Naive thymus-derived CD4-positive, alpha-beta T cell (primary cell): Measurements from ENCODE around the gene UBR3. TPM values are rescaled to one million over a fixed set of nuclear protein-coding genes. Genes with fewer than 3 reads are reported as not detected.
"Not testable (repeated sequence)": the region's sequence is repeated elsewhere in the genome, so short reads cannot be mapped to it uniquely, and the experiment has no call there.

ENCODE experiments used
- ATAC-seq: fragments of 150-1000 bp; cut with Tn5 transposase; 2 replicates; pipeline ENCODE4 v1.10.0; 2021; ENCODE audit warnings: mild to moderate bottlenecking, moderate library complexity
- CTCF ChIA-PET: fragments of 350-600 bp; sonication (Branson Sonifier 250); formaldehyde crosslinking; loops from one replicate; lab custom pipeline; 2021; ENCODE audit warnings: antibody characterized with exemption; lab: Charles Lee
- POLR2A ChIA-PET: fragments of 350-600 bp; sonication (Branson Sonifier 250); formaldehyde crosslinking; loops from one replicate; lab custom pipeline; 2021; ENCODE audit warnings: antibody characterized with exemption, inconsistent platforms; lab: Charles Lee
- DNase-seq, 9 donors: peaks; one replicate each; pipeline versions ENCODE4 v3.0.0 to v3.0.0-alpha.2; 2020 to 2022; ENCODE audit warnings: mixed read lengths in 1 of 9
- H3K27ac ChIP-seq: one replicate; pipeline ENCODE4 v1.7.0; 2013; ENCODE audit warnings: mild to moderate bottlenecking, low read depth, low read length, moderate library complexity
- H3K27me3 ChIP-seq, 2 donors: one replicate each; pipeline ENCODE4 v1.7.0; 2013; ENCODE audit warnings: low read length in 2 of 2, mild to moderate bottlenecking in 2 of 2, moderate library complexity in 2 of 2; ENCODE audit not compliant: control insufficient read depth in 2 of 2, insufficient read depth in 2 of 2
- H3K36me3 ChIP-seq, 3 experiments: 1 replicate in 2 of 3; 2 replicates in 1 of 3; pipeline ENCODE4 v1.7.0; 2013; ENCODE audit warnings: low read length in 3 of 3, mild to moderate bottlenecking in 3 of 3, moderate library complexity in 1 of 3; ENCODE audit not compliant: insufficient read depth in 3 of 3, control insufficient read depth in 2 of 3
- H3K4me1 ChIP-seq, 2 donors: one replicate each; pipeline ENCODE4 v1.7.0; 2013; ENCODE audit warnings: low read length in 2 of 2, mild to moderate bottlenecking in 2 of 2, moderate library complexity in 1 of 2; ENCODE audit not compliant: control insufficient read depth in 2 of 2, insufficient read depth in 2 of 2
- H3K4me3 ChIP-seq: 2 replicates; pipeline ENCODE4 v1.7.0; 2013; ENCODE audit warnings: mild to moderate bottlenecking, low read length
- H3K9me3 ChIP-seq, 3 experiments: 1 replicate in 2 of 3; 2 replicates in 1 of 3; pipeline ENCODE4 v1.7.0; 2013; ENCODE audit warnings: low read length in 3 of 3; ENCODE audit not compliant: control insufficient read depth in 2 of 3
- H3K27ac Mint-ChIP-seq, 9 donors: one replicate each; pipeline ENCODE4 v1.8.0; 2020 to 2022; ENCODE audit warnings: mixed read lengths in 9 of 9, mild to moderate bottlenecking in 8 of 9, moderate library complexity in 5 of 9, inconsistent platforms in 2 of 9
- H3K27me3 Mint-ChIP-seq, 5 donors: one replicate each; pipeline ENCODE4 v1.8.0; 2021 to 2022; ENCODE audit warnings: mixed read lengths in 5 of 5, mild to moderate bottlenecking in 1 of 5
- H3K36me3 Mint-ChIP-seq, 5 donors: one replicate each; pipeline ENCODE4 v1.8.0; 2020 to 2022; ENCODE audit warnings: mixed read lengths in 5 of 5, mild to moderate bottlenecking in 3 of 5, inconsistent platforms in 1 of 5
- H3K4me1 Mint-ChIP-seq, 7 donors: one replicate each; pipeline ENCODE4 v1.8.0; 2020 to 2022; ENCODE audit warnings: mixed read lengths in 7 of 7, mild to moderate bottlenecking in 3 of 7, inconsistent platforms in 1 of 7
- H3K4me3 Mint-ChIP-seq, 10 donors: one replicate each; pipeline ENCODE4 v1.8.0; 2020 to 2022; ENCODE audit warnings: mild to moderate bottlenecking in 10 of 10, mixed read lengths in 10 of 10, moderate library complexity in 6 of 10, inconsistent platforms in 2 of 10
- H3K9me3 Mint-ChIP-seq, 11 donors: one replicate each; pipeline ENCODE4 v1.8.0; 2020 to 2022; ENCODE audit warnings: mixed read lengths in 11 of 11, mild to moderate bottlenecking in 4 of 11, inconsistent platforms in 1 of 11, moderate library complexity in 1 of 11
- intact Hi-C, 2 donors: fragments of 100-400 bp; cut with micrococcal nuclease; formaldehyde crosslinking; loops; one replicate each; pipeline ENCODE4 v1.15.1; 2023
- polyA plus RNA-seq, 2 donors: library from polyadenylated mRNA; unstranded; fragments of 300-500 nt; fragmentation: Illumina TruSeq; gene quantifications; one replicate each; pipeline ENCODE4 v1.2.3, GENCODE V29; 2021
- total RNA-seq, 6 experiments: library from RNA in 5 of 6; stranded (reverse) in 5 of 6; gene quantifications; 1 replicate in 5 of 6; 2 replicates in 1 of 6; pipeline ENCODE4 v1.2.3 and lab custom pipeline; 2021 to 2026

Gene UBR3
- total and polyA plus RNA-seq, 7 experiments from 2014 or later: 7.7 to 48.2 (median 39.0) TPM

GRCh38 chr2:169891593-169892298 is 64.5 kb downstream of the UBR3 start:
- Histone ChIP-seq H3K36me3 (peaks cover 0 to 12% (median 4%) of the 10 kb centered on the region in 3 experiments), H3K27me3 (no peaks in the 10 kb centered on the region), H3K4me1 (no peaks in the 10 kb centered on the region), H3K27ac (no peak overlapping the region), H3K9me3 (no peaks in the 10 kb centered on the region), H3K4me3 (no peak overlapping the region)
- Mint-ChIP-seq H3K27me3 (no peaks in the 10 kb centered on the region), H3K4me3 (no peak overlapping the region), H3K36me3 (peaks cover 0 to 33% (median 13%) of the 10 kb centered on the region in 5 donors), H3K4me1 (peaks cover 0 to 5% (median 0%) of the 10 kb centered on the region in 7 donors), H3K9me3 (no peaks in the 10 kb centered on the region), H3K27ac (peak overlapping the region in 1 of 9 donors; percentile 23)
- DNase-seq (no peak), ATAC-seq (no peak)
- ChIA-PET POLR2A (no interaction called here), CTCF (no interaction called here)
- intact Hi-C loops: no loop called here

- Histone ChIP-seq H3K27ac (no peak overlapping the region), H3K4me3 (no peak overlapping the region), H3K36me3 (peaks cover 0 to 12% (median 4%) of the 10 kb centered on the region in 3 experiments), H3K9me3 (no peaks in the 10 kb centered on the region), H3K4me1 (no peaks in the 10 kb centered on the region), H3K27me3 (no peaks in the 10 kb centered on the region)
- ATAC-seq (no peak), DNase-seq (no peak)
- H3K27me3 Mint-ChIP-seq: no peaks in the 10 kb centered on the region
- peaks cover 0 to 33% (median 18%) of the 10 kb centered on the region in 5 donors for H3K36me3 Mint-ChIP-seq
- ChIA-PET CTCF (no interaction called here), POLR2A (no interaction called here)
- no peaks in the 10 kb centered on the region for H3K9me3 Mint-ChIP-seq
- no peaks in the 10 kb centered on the region for H3K4me1 Mint-ChIP-seq
- intact Hi-C loops: no loop called here
- H3K4me3 Mint-ChIP-seq: no peak overlapping the region
- H3K27ac Mint-ChIP-seq: no peak overlapping the region
Measured at GRCh38 chr2:169892951-169893350, 65.7 kb downstream of the UBR3 start.

GRCh38 chr2:169895294-169895985 is 68.2 kb downstream of the UBR3 start:
- Mint-ChIP-seq H3K36me3 (peaks cover 4 to 38% (median 18%) of the 10 kb centered on the region in 5 donors), H3K4me3 (no peak overlapping the region), H3K27me3 (no peaks in the 10 kb centered on the region), H3K4me1 (peaks cover 0 to 8% (median 0%) of the 10 kb centered on the region in 7 donors), H3K27ac (no peak overlapping the region), H3K9me3 (no peaks in the 10 kb centered on the region)
- Histone ChIP-seq H3K27ac (no peak overlapping the region), H3K4me3 (no peak overlapping the region), H3K9me3 (no peaks in the 10 kb centered on the region), H3K4me1 (no peaks in the 10 kb centered on the region), H3K36me3 (peaks cover 0 to 16% (median 4%) of the 10 kb centered on the region in 3 experiments), H3K27me3 (no peaks in the 10 kb centered on the region)
- DNase-seq (no peak), ATAC-seq (no peak)
- ChIA-PET POLR2A (no interaction called here), CTCF (no interaction called here)
- intact Hi-C loops: no loop called here

- Mint-ChIP-seq H3K4me3 (no peak overlapping the region), H3K36me3 (peaks cover 4 to 39% (median 22%) of the 10 kb centered on the region in 5 donors), H3K27me3 (no peaks in the 10 kb centered on the region), H3K27ac (no peak overlapping the region), H3K4me1 (peaks cover 0 to 9% (median 0%) of the 10 kb centered on the region in 7 donors), H3K9me3 (no peaks in the 10 kb centered on the region)
- Histone ChIP-seq H3K27me3 (no peaks in the 10 kb centered on the region), H3K4me3 (no peak overlapping the region), H3K4me1 (no peaks in the 10 kb centered on the region), H3K36me3 (peaks cover 0 to 18% (median 1%) of the 10 kb centered on the region in 3 experiments), H3K27ac (no peak overlapping the region), H3K9me3 (no peaks in the 10 kb centered on the region)
- ATAC-seq (no peak), DNase-seq (no peak)
- ChIA-PET CTCF (no interaction called here), POLR2A (interaction anchor here (0.6 kb wide), 1 partner anchor 1443 kb away, joined by 3 read pairs; no protein-coding TSS in a partner anchor)
- intact Hi-C loops: no loop called here
Measured at GRCh38 chr2:169897834-169898233, 70.6 kb downstream of the UBR3 start.

GRCh38 chr2:169900103-169900502 is 72.8 kb downstream of the UBR3 start:
- H3K27me3 Mint-ChIP-seq, DNase-seq, H3K4me1 Mint-ChIP-seq, intact Hi-C loops, POLR2A ChIA-PET, H3K4me3 ChIP-seq, H3K27ac ChIP-seq, H3K9me3 Mint-ChIP-seq, ATAC-seq, H3K4me1 ChIP-seq, H3K9me3 ChIP-seq, H3K27me3 ChIP-seq, CTCF ChIA-PET, H3K4me3 Mint-ChIP-seq: not testable (repeated sequence)
- Mint-ChIP-seq H3K27ac (peak overlapping the region in 1 of 9 donors; percentile 19), H3K36me3 (peaks cover 4 to 37% (median 22%) of the 10 kb centered on the region in 5 donors)
- peaks cover 0 to 18% (median 0%) of the 10 kb centered on the region in 3 experiments for H3K36me3 ChIP-seq

GRCh38 chr2:169900686-169901085 is 73.4 kb downstream of the UBR3 start:
- no peak overlapping the region for H3K27ac Mint-ChIP-seq
- no peaks in the 10 kb centered on the region for H3K27me3 ChIP-seq
- intact Hi-C loops: no loop called here
- ATAC-seq (no peak), DNase-seq (no peak)
- no peaks in the 10 kb centered on the region for H3K9me3 Mint-ChIP-seq
- H3K4me1 ChIP-seq: no peaks in the 10 kb centered on the region
- peaks cover 0 to 9% (median 0%) of the 10 kb centered on the region in 7 donors for H3K4me1 Mint-ChIP-seq
- H3K4me3 ChIP-seq: no peak overlapping the region
- H3K9me3 ChIP-seq: no peaks in the 10 kb centered on the region
- CTCF ChIA-PET: no interaction called here
- H3K4me3 Mint-ChIP-seq: no peak overlapping the region
- peaks cover 0 to 12% (median 0%) of the 10 kb centered on the region in 3 experiments for H3K36me3 ChIP-seq
- peaks cover under 1 to 32% (median 17%) of the 10 kb centered on the region in 5 donors for H3K36me3 Mint-ChIP-seq
- H3K27ac ChIP-seq: no peak overlapping the region
- POLR2A ChIA-PET: no interaction called here
- no peaks in the 10 kb centered on the region for H3K27me3 Mint-ChIP-seq
